H1 (cell line): Measurements from ENCODE around the gene TRAPPC3. TPM values are rescaled to one million over a fixed set of nuclear protein-coding genes. Genes with fewer than 3 reads are reported as not detected.

ENCODE experiments used
- CTCF ChIA-PET: fragments of 300-600 bp; sonication (Branson Sonifier 250); formaldehyde crosslinking; loops from one replicate; lab custom pipeline; 2021; ENCODE audit not compliant: partially characterized antibody; lab: Charles Lee
- POLR2A ChIA-PET: fragments of 300-600 bp; sonication (Branson Sonifier 250); formaldehyde crosslinking; loops from one replicate; lab custom pipeline; 2021; ENCODE audit warnings: inconsistent platforms; ENCODE audit not compliant: partially characterized antibody; lab: Charles Lee
- DNase-seq, 2 experiments: peaks; one replicate each; pipeline versions ENCODE4 v3.0.0 to v3.0.0-alpha.2; 2010 to 2022; ENCODE audit warnings: low spot score in 2 of 2, low read depth in 1 of 2, mixed read lengths in 1 of 2
- FAIRE-seq: peaks from 2 replicates; lab custom pipeline; 2011; peaks lifted over from hg19 to GRCh38; lab: Jason Lieb, UNC
- H2AFZ ChIP-seq: 2 replicates; pipeline ENCODE4 v1.8.1; 2012; ENCODE audit warnings: low read length, inconsistent platforms
- H2AK5ac ChIP-seq: 2 replicates; pipeline ENCODE4 v1.6.1; 2013; ENCODE audit warnings: low read depth, low read length
- H2BK120ac ChIP-seq: replicated peaks from 2 replicates; pipeline ENCODE3; 2013; ENCODE audit warnings: low read depth, low read length, inconsistent platforms
- H2BK12ac ChIP-seq: 2 replicates; pipeline ENCODE4 v1.6.1; 2013; ENCODE audit warnings: low read depth, low read length
- H2BK15ac ChIP-seq: 2 replicates; pipeline ENCODE4 v1.6.1; 2013; ENCODE audit warnings: low read length
- H2BK20ac ChIP-seq: 2 replicates; pipeline ENCODE4 v1.6.1; 2013; ENCODE audit warnings: low read length
- H2BK5ac ChIP-seq: 2 replicates; pipeline ENCODE4 v1.6.1; 2013; ENCODE audit warnings: low read depth, low read length
- H3K14ac ChIP-seq: 2 replicates; pipeline ENCODE4 v1.6.1; 2013; ENCODE audit warnings: inconsistent platforms; ENCODE audit not compliant: insufficient read length
- H3K18ac ChIP-seq: 2 replicates; pipeline ENCODE4 v1.6.1; 2013; ENCODE audit warnings: low read length; ENCODE audit errors: extremely low read depth
- H3K23ac ChIP-seq: 2 replicates; pipeline ENCODE4 v1.6.1; 2013; ENCODE audit warnings: inconsistent platforms; ENCODE audit not compliant: insufficient read length
- H3K23me2 ChIP-seq: 2 replicates; pipeline ENCODE4 v1.6.1; 2013; ENCODE audit warnings: low read depth, low read length
- H3K27ac ChIP-seq: 2 replicates; pipeline ENCODE4 v1.6.1; 2011; ENCODE audit warnings: low read depth, low read length, inconsistent platforms
- H3K27me3 ChIP-seq, 4 experiments: replicated peaks in 1 of 4; 1 replicate in 1 of 4; 2 replicates in 3 of 4; pipeline versions ENCODE4 v1.6.1 to v1.8.1; 2011 to 2013; ENCODE audit warnings: low read length in 3 of 4, mild to moderate bottlenecking in 3 of 4, inconsistent platforms in 2 of 4, mixed read lengths in 2 of 4, moderate library complexity in 1 of 4; ENCODE audit not compliant: control insufficient read depth in 3 of 4, insufficient read depth in 3 of 4; ENCODE audit errors: extremely low read depth in 1 of 4
- H3K36me3 ChIP-seq, 4 experiments: 2 replicates each; pipeline versions ENCODE4 v1.6.1 to v1.8.1; 2011 to 2013; ENCODE audit warnings: mild to moderate bottlenecking in 4 of 4, low read length in 3 of 4, moderate library complexity in 2 of 4, control low read depth in 1 of 4, inconsistent platforms in 1 of 4; ENCODE audit not compliant: insufficient read depth in 4 of 4, control insufficient read depth in 2 of 4
- H3K4ac ChIP-seq: replicated peaks from 2 replicates; pipeline ENCODE3; 2013; ENCODE audit warnings: low read length, low read depth, mixed read lengths, inconsistent platforms; ENCODE audit not compliant: insufficient read length
- H3K4me1 ChIP-seq, 4 experiments: replicated peaks in 1 of 4; 1 replicate in 1 of 4; 2 replicates in 3 of 4; pipeline versions ENCODE4 v1.6.1 to v1.8.1; 2011 to 2013; ENCODE audit warnings: low read length in 3 of 4, inconsistent platforms in 2 of 4, mixed read lengths in 1 of 4; ENCODE audit not compliant: insufficient read depth in 4 of 4, control insufficient read depth in 3 of 4
- H3K4me2 ChIP-seq, 2 experiments: 2 replicates each; pipeline versions ENCODE4 v1.6.1 to v1.8.1; 2011 to 2013; ENCODE audit warnings: low read depth in 2 of 2, low read length in 2 of 2, control low read depth in 1 of 2, inconsistent platforms in 1 of 2, mild to moderate bottlenecking in 1 of 2; ENCODE audit not compliant: insufficient read depth in 1 of 2
- H3K4me3 ChIP-seq, 4 experiments: fragments of 200-600, 300-600 bp in 1 of 4; sonication (generic), shearing (Covaris generic), sonication (Bioruptor Twin) in 1 of 4; 2 replicates each; pipeline versions ENCODE4 v1.5.1 to v1.8.1; 2011 to 2016; ENCODE audit warnings: low read length in 4 of 4, low read depth in 3 of 4, control low read depth in 2 of 4, inconsistent platforms in 2 of 4, mild to moderate bottlenecking in 2 of 4, mixed read lengths in 1 of 4, moderate library complexity in 1 of 4; ENCODE audit not compliant: insufficient read depth in 2 of 4; ENCODE audit errors: extremely low read depth in 1 of 4
- H3K56ac ChIP-seq: replicated peaks from 2 replicates; pipeline ENCODE3; 2013; ENCODE audit warnings: low read depth, mild to moderate bottlenecking, mixed read lengths, low read length, inconsistent platforms; ENCODE audit not compliant: insufficient read length
- H3K79me1 ChIP-seq: 2 replicates; pipeline ENCODE4 v1.6.1; 2013; ENCODE audit warnings: low read depth, low read length, control low read depth
- H3K79me2 ChIP-seq, 2 experiments: 2 replicates each; pipeline versions ENCODE4 v1.6.1 to v1.8.1; 2012 to 2013; ENCODE audit warnings: low read length in 2 of 2, mild to moderate bottlenecking in 2 of 2, inconsistent platforms in 1 of 2; ENCODE audit not compliant: insufficient read depth in 2 of 2, control insufficient read depth in 1 of 2
- H3K9ac ChIP-seq, 4 experiments: replicated peaks in 1 of 4; 1 replicate in 1 of 4; 2 replicates in 3 of 4; pipeline versions ENCODE4 v1.6.1 to v1.8.1; 2011 to 2013; ENCODE audit warnings: low read depth in 3 of 4, low read length in 3 of 4, control low read depth in 2 of 4, mild to moderate bottlenecking in 2 of 4, moderate library complexity in 2 of 4, inconsistent platforms in 1 of 4; ENCODE audit errors: extremely low read depth in 1 of 4
- H3K9me3 ChIP-seq, 2 experiments: 2 replicates each; pipeline versions ENCODE4 v1.6.1 to v1.8.1; 2012 to 2013; ENCODE audit warnings: mild to moderate bottlenecking in 2 of 2, moderate library complexity in 2 of 2, control low read depth in 1 of 2, inconsistent platforms in 1 of 2, low read depth in 1 of 2, low read length in 1 of 2, mixed read lengths in 1 of 2; ENCODE audit not compliant: insufficient read depth in 2 of 2
- H4K20me1 ChIP-seq, 2 experiments: replicated peaks in 1 of 2; 2 replicates each; pipeline versions ENCODE3 to v1.8.1; 2011 to 2013; ENCODE audit warnings: inconsistent platforms in 2 of 2, low read length in 2 of 2, mild to moderate bottlenecking in 1 of 2; ENCODE audit not compliant: insufficient read depth in 2 of 2, control insufficient read depth in 1 of 2
- H4K5ac ChIP-seq: 2 replicates; pipeline ENCODE4 v1.6.1; 2013; ENCODE audit warnings: low read length, low read depth, mixed read lengths, inconsistent platforms; ENCODE audit not compliant: insufficient read length
- H4K8ac ChIP-seq: 2 replicates; pipeline ENCODE4 v1.8.0; 2013; ENCODE audit warnings: mild to moderate bottlenecking, moderate library complexity, low read length, inconsistent platforms; ENCODE audit not compliant: insufficient read depth; ENCODE audit errors: extremely low read depth
- H4K91ac ChIP-seq: replicated peaks from 2 replicates; pipeline ENCODE3; 2013; ENCODE audit warnings: low read length, mixed read lengths, inconsistent platforms; ENCODE audit not compliant: insufficient read length
- ASH2L ChIP-seq: fragments of 200-600, 300-600 bp; sonication (generic); IDR thresholded peaks from one replicate; pipeline ENCODE4 v1.7.1; 2017; ENCODE audit warnings: low read length
- CBX5 ChIP-seq: fragments of 300-800, 300-1000 bp; sonication (generic); IDR thresholded peaks from 2 replicates; pipeline ENCODE4 v1.7.1; 2016; ENCODE audit warnings: antibody characterized with exemption, low read length, low read depth
- CEBPB ChIP-seq: IDR thresholded peaks from 2 replicates; pipeline ENCODE4 v1.6.1; 2012; ENCODE audit warnings: low read depth, low read length
- E2F6 ChIP-seq: IDR thresholded peaks from 2 replicates; pipeline ENCODE4 v1.6.1; 2012; ENCODE audit warnings: inconsistent platforms
- EZH2 ChIP-seq: fragments of 200-600 bp; sonication (generic); IDR thresholded peaks from 2 replicates; pipeline ENCODE4 v1.7.1; 2012; ENCODE audit warnings: low read depth, mild to moderate bottlenecking, moderate library complexity, low read length, inconsistent platforms; ENCODE audit not compliant: severe bottlenecking
- FOSL1 ChIP-seq: IDR thresholded peaks from 2 replicates; pipeline ENCODE4 v1.6.1; 2011; ENCODE audit warnings: mild to moderate bottlenecking, low read depth, low read length, moderate library complexity; ENCODE audit not compliant: insufficient read depth
- HDAC2 ChIP-seq, 2 experiments: fragments of 300-600 bp in 1 of 2; sonication (generic) in 1 of 2; IDR thresholded peaks; 2 replicates each; pipeline ENCODE4 v1.6.1; 2011 to 2012; ENCODE audit warnings: low read depth in 2 of 2, low read length in 2 of 2, mild to moderate bottlenecking in 2 of 2, moderate library complexity in 2 of 2, borderline replicate concordance in 1 of 2, inconsistent platforms in 1 of 2
- POLR2A ChIP-seq, 2 experiments: IDR thresholded peaks; 1 replicate in 1 of 2; 2 replicates in 1 of 2; pipeline ENCODE4 v1.6.1; 2011; ENCODE audit warnings: low read depth in 2 of 2, low read length in 2 of 2, mild to moderate bottlenecking in 2 of 2; ENCODE audit errors: control extremely low read depth in 1 of 2
- SIX5 ChIP-seq: IDR thresholded peaks from 2 replicates; pipeline ENCODE4 v1.6.1; 2011; ENCODE audit warnings: mild to moderate bottlenecking, low read depth, low read length
- SP1 ChIP-seq: IDR thresholded peaks from 2 replicates; pipeline ENCODE4 v1.6.1; 2011; ENCODE audit warnings: low read depth, low read length
- WGBS, 2 experiments: shearing (Covaris generic) in 1 of 2; methylation state at CpG; one replicate each; pipeline versions ENCODE4 v1.1.6 to v1.1.7; 2013 to 2015; ENCODE audit warnings: low lambda C conversion rate in 2 of 2, mixed read lengths in 2 of 2, inconsistent platforms in 1 of 2, low coverage in 1 of 2, missing lambda C conversion rate in 1 of 2; ENCODE audit not compliant: insufficient replicate concordance in 2 of 2, insufficient coverage in 1 of 2, insufficient read length in 1 of 2; ENCODE audit errors: extremely low coverage in 1 of 2, missing lambda C conversion rate in 1 of 2; 5-methylcytosine and 5-hydroxymethylcytosine counted together
- polyA plus RNA-seq, 7 experiments: library from polyadenylated mRNA; depleted of rRNA in 3 of 7; stranded (reverse) in 5 of 7; unstranded in 2 of 7; fragments of >200 nt in 5 of 7; fragments of 200-250 nt in 2 of 7; gene quantifications; 1 replicate in 5 of 7; 2 replicates in 1 of 7; 4 replicates in 1 of 7; pipeline versions ENCODE4 v1.2.1 to v1.2.3, GENCODE V29; 2011 to 2013; ENCODE audit warnings: missing spikeins in 2 of 7, mixed read lengths in 2 of 7
- total RNA-seq: library from RNA; stranded (reverse); fragmentation: NEBNext Ultra II Directional; extraction: Animal tissue kit (Norgen Biotek cat#: 25700); gene quantifications from 2 replicates; pipeline ENCODE4 v1.2.1, GENCODE V29; 2021

The TRAPPC3 gene
- total and polyA plus RNA-seq, 2 of the 8 experiments (the other 6 are each of a cell fraction or from before 2014, with no cell fraction given), result 47.8 to 51.0 TPM

- peaks cover 0 to 15% of the 10 kb centered on the region in 2 experiments; a peak in 2 of 4 replicates for H3K79me2 ChIP-seq
- H3K9me3 ChIP-seq, result no peaks in the 10 kb centered on the region
- CTCF ChIA-PET, result interaction anchor here (1.2 to 32.6 kb wide), 4 partner anchors 45 to 70 kb away, joined by 3 to 738 read pairs (median 3); partner anchors contain the start of gene TRAPPC3
- FAIRE-seq, result no peak
- no peak overlapping the region for H3K18ac ChIP-seq
- no peak for DNase-seq
- H2AK5ac ChIP-seq, result no peak overlapping the region
- peaks cover 5% of the 10 kb centered on the region; the same call in 1 of the 2 replicates for H3K79me1 ChIP-seq
- H2BK120ac ChIP-seq, result no peak overlapping the region
- peaks cover 7% of the 10 kb centered on the region; the same call in 1 of the 2 replicates for H3K23me2 ChIP-seq
- H3K4me1 ChIP-seq, result peaks cover 0 to 17% (median 14%) of the 10 kb centered on the region in 4 experiments; a peak in 5 of 7 replicates
- no peak overlapping the region for H3K4me2 ChIP-seq
- no peak overlapping the region for H4K91ac ChIP-seq
- H3K56ac ChIP-seq, result no peak overlapping the region
- WGBS, 2 experiments, result 86% methylated on average over 17 of the region's 17 CpGs; no CpG with 5 or more reads in 1 of the 2 experiments
- H2BK15ac ChIP-seq, result no peak overlapping the region
- no peak overlapping the region for H4K5ac ChIP-seq
- no peak overlapping the region for H3K4me3 ChIP-seq
- H2BK12ac ChIP-seq, result no peak overlapping the region
- no peak overlapping the region for H4K8ac ChIP-seq
- H3K27me3 ChIP-seq, result no peaks in the 10 kb centered on the region
- no peak overlapping the region for H2BK5ac ChIP-seq
- peaks cover 0 to 10% of the 10 kb centered on the region in 2 experiments for H4K20me1 ChIP-seq
- H2AFZ ChIP-seq, result no peak overlapping the region
- H3K9ac ChIP-seq, result no peak overlapping the region
- no peak overlapping the region for H3K27ac ChIP-seq
- H3K36me3 ChIP-seq, result peaks cover 23 to 38% (median 33%) of the 10 kb centered on the region in 4 experiments
- H3K14ac ChIP-seq, result no peak overlapping the region
- H3K4ac ChIP-seq, result no peak overlapping the region
- H2BK20ac ChIP-seq, result no peak overlapping the region
- POLR2A ChIA-PET, result no interaction called here
- H3K23ac ChIP-seq, result no peak overlapping the region
- no peak for TF ChIP-seq ASH2L
- TF ChIP-seq SIX5, result no peak
- TF ChIP-seq SP1, result no peak
- no peak for TF ChIP-seq FOSL1
- no peak for TF ChIP-seq CEBPB
- TF ChIP-seq POLR2A (IDR thresholded peaks at IDR 0.05; ENCODE audit: control extremely low read depth in 1 of 2, low read depth in 2 of 2, low read length in 2 of 2), result no peak
- TF ChIP-seq EZH2, result no peak
- TF ChIP-seq E2F6, result no peak
- no peak for TF ChIP-seq CBX5
- no peak for TF ChIP-seq HDAC2 (IDR thresholded peaks at IDR 0.05; ENCODE audit: borderline replicate concordance in 1 of 2, low read depth in 2 of 2, low read length in 2 of 2)
Measured at GRCh38 chr1:36092166-36092797, 57.0 kb downstream of the TRAPPC3 start.
